Measurements from ENCODE around the gene PCYT1B. TPM values are rescaled to one million over a fixed set of nuclear protein-coding genes. Genes with fewer than 3 reads are reported as not detected.

The PCYT1B gene
- total RNA-seq, 1 donor from 2014 or later, result 2.0 TPM

- no peak overlapping the region for H3K4me3 ChIP-seq (ENCODE audit: low read depth, low read length)
- no peak for DNase-seq (ENCODE audit: low read depth)
- no peaks in the 10 kb centered on the region for H3K27me3 ChIP-seq (ENCODE audit: control insufficient read depth, insufficient read depth, low read length)
- H3K36me3 ChIP-seq (ENCODE audit: control insufficient read depth, insufficient read depth, low read length), result no peaks in the 10 kb centered on the region
- TF ChIP-seq CTCF (IDR thresholded peaks at IDR 0.05; ENCODE audit: insufficient read depth, low read length, poor library complexity, severe bottlenecking), result no peak
Observed at GRCh38 chrX:24550166-24550565, 97.0 kb downstream of the PCYT1B start.

DNA sequence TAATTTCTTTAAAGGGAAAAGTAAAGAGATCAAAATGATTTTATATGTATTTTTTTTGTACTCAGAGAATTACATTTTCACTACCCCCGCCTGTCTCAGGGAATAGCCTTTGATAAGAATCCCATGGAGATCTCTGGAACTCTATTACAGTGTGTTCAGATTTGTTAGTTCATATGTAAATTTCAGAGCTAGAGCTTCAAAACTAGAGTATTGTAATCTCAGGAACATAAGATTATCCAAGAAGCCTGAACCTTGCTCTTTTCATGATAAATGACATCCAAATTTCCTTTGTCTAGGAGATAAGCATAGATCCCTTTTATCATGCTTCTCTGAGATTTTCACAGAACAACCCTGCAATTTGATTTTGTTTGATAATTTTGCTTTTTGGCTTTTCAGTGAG lies 99.2 kb downstream of the PCYT1B start:
- no peak for TF ChIP-seq CTCF (IDR thresholded peaks at IDR 0.05; ENCODE audit: insufficient read depth, low read length, poor library complexity, severe bottlenecking)
- no peak overlapping the region for H3K4me3 ChIP-seq (ENCODE audit: low read depth, low read length)
- no peak for DNase-seq (ENCODE audit: low read depth)
- no peaks in the 10 kb centered on the region for H3K27me3 ChIP-seq (ENCODE audit: control insufficient read depth, insufficient read depth, low read length)
- H3K36me3 ChIP-seq (ENCODE audit: control insufficient read depth, insufficient read depth, low read length), result no peaks in the 10 kb centered on the region

GRCh38 chrX:24542756-24543155 lies 104.4 kb downstream of the PCYT1B start:
- no peak for TF ChIP-seq CTCF (IDR thresholded peaks at IDR 0.05; ENCODE audit: insufficient read depth, low read length, poor library complexity, severe bottlenecking)
- no peak overlapping the region for H3K4me3 ChIP-seq (ENCODE audit: low read depth, low read length)
- no peaks in the 10 kb centered on the region for H3K27me3 ChIP-seq (ENCODE audit: control insufficient read depth, insufficient read depth, low read length)
- no peaks in the 10 kb centered on the region for H3K36me3 ChIP-seq (ENCODE audit: control insufficient read depth, insufficient read depth, low read length)
- DNase-seq (ENCODE audit: low read depth), result no peak

DNA sequence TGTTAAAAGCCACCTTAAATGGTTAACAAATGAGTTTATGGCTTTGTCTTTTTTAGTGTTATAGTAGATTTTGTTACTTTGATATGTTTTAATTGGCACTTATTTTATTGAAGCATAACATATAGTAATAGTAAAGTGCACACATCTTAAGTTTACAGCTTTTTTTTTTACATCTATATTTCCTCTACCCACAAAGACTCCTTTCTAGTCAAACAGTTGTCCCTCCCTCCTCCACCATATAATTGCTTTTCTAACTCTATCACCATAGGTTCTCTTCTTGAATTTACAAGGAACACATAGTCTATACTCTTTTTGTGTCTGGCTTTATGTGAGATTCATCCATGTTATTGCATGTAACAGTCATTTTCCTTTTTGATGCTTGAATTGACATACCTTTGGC lies 110.6 kb downstream of the PCYT1B start:
- Histone ChIP-seq H3K27me3 (ENCODE audit: control insufficient read depth, insufficient read depth, low read length) (no peaks in the 10 kb centered on the region), H3K36me3 (ENCODE audit: control insufficient read depth, insufficient read depth, low read length) (no peaks in the 10 kb centered on the region), H3K4me3 (ENCODE audit: low read depth, low read length) (no peak overlapping the region)
- DNase-seq (ENCODE audit: low read depth), result no peak
- TF ChIP-seq CTCF (IDR thresholded peaks at IDR 0.05; ENCODE audit: insufficient read depth, low read length, poor library complexity, severe bottlenecking), result no peak

DNA sequence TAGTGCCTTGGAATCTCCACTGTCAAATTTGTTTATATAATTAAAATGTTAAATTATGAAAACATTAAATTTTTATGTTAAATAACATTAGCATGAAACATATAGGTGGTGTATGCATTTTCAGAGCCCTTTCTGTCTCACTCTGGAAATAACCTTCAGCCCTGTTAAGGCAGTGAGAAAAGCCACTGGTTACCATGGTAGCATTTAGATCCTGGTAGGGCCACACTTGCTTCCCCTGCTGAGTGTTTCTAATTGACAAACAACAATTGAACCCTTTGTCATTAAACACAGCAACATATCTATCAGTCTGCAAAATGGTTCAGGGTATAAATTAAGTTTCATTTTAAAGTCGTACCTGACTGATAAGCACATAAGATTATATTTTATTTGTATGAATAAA lies 118.5 kb downstream of the PCYT1B start:
- no peak overlapping the region for H3K4me3 ChIP-seq (ENCODE audit: low read depth, low read length)
- no peak for DNase-seq (ENCODE audit: low read depth)
- TF ChIP-seq CTCF (IDR thresholded peaks at IDR 0.05; ENCODE audit: insufficient read depth, low read length, poor library complexity, severe bottlenecking), result no peak
- no peaks in the 10 kb centered on the region for H3K36me3 ChIP-seq (ENCODE audit: control insufficient read depth, insufficient read depth, low read length)
- no peaks in the 10 kb centered on the region for H3K27me3 ChIP-seq (ENCODE audit: control insufficient read depth, insufficient read depth, low read length)

- H3K36me3 ChIP-seq (ENCODE audit: control insufficient read depth, insufficient read depth, low read length), result no peaks in the 10 kb centered on the region
- no peak for TF ChIP-seq CTCF (IDR thresholded peaks at IDR 0.05; ENCODE audit: insufficient read depth, low read length, poor library complexity, severe bottlenecking)
- no peak for DNase-seq (ENCODE audit: low read depth)
- no peaks in the 10 kb centered on the region for H3K27me3 ChIP-seq (ENCODE audit: control insufficient read depth, insufficient read depth, low read length)
- H3K4me3 ChIP-seq (ENCODE audit: low read depth, low read length), result no peak overlapping the region
Observed at GRCh38 chrX:24526616-24527015, 120.5 kb downstream of the PCYT1B start.
